GM21737 (cell line): ENCODE data around the gene EIF4G3.
"Not testable (repeated sequence)": the region's sequence is repeated elsewhere in the genome, so short reads cannot be mapped to it uniquely, and the experiment has no call there.

Experiments
- ATAC-seq: cut with Tn5 transposase; IDR thresholded peaks from one replicate; pipeline ENCODE4 v1.9.1; 2021; ENCODE audit warnings: mild to moderate bottlenecking, moderate library complexity; ENCODE audit not compliant: unreplicated experiment

Gene EIF4G3

DNA sequence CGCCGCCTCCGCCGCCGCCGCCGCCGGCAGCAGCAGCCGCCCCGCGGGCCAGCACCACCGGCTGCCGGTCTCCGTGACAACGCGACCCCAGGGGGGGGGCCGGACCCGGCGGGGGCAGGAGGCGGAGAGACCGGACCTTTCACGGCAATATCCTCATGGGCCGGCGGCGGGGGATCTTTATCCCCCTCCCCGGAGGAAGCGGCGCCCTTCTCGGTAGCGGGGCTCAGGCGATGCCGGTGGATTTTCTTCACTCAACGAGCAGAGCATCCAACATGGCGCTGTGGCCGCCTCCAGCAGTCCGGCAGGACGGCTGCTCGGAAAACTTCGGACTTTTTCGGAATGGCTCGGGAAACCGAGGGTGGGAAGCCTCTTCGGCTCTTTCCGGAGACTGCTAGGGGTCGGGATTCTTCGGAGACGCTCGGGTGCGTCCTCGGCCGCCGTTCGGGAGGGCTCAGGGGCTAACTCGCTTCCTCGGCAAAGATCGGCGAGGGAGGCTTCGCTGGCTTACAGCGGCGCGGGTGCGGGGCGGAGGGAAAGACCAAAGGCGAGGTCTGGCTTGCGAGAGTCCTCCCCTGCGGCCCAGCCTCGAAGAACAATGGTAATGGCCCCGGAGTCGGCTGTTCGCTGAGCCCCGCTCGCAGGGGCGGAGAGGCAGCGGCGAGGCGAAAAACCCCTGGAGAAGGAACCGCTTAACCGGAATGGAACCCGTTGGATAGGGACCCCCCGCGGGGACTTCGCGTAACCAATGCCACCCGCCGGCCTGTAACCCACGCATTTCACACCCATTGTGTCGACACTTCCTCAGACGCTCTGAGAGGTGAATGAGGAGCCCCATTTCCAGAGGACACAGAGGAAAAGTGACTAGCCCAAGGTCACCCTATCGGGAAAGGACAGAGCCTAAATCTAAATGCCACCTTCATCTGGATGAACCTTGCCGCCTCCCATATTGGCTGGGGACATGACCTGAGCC is at the start of gene EIF4G3:
EIF4G3 (minus strand) TSS at position 312 of the 970 bp plus-strand sequence. CDS start 174,155 bp downstream, outside the sequence.
- peak; percentile 89 for ATAC-seq

DNA sequence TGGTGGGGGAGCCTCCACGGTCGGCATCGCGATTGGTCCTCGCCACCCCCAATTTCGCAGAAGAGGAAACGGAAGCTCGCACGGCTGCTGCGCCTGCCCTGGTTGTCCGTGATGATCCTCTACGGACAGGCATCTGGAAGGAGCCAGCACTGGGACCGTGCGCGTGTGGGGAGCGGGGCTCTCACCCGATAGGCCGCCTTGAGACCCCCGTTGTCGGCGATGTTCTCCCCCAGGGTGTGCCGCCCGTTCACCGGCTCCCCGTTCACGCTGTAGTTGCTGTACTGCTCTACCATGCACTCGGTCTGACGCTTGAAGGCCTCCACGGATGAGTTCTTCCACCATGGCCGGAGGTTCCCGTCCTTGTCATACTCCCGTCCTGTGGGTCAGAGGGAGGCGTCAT is 48.4 kb upstream of the EIF4G3 start:
- no peak for ATAC-seq

DNA sequence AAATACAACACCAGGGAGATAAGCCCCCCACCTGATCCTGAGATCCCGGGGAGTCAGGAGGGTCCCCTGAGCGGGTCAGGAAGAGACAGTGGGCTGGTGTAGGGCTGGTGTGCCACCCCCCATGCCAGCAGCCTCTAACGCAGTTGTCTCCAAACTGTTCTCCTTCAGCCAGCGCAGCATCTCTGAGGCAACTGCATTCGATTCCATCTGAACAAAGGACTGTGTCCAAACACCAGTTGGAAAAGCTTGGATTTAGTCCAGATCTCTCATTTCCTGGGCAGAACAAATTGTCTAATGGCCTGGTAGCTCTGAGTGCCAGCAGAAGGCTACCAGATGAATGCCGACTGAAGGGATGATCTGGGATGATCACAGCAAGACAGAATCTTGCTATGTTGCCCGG is 44.1 kb upstream of the EIF4G3 start:
- ATAC-seq: no peak

DNA sequence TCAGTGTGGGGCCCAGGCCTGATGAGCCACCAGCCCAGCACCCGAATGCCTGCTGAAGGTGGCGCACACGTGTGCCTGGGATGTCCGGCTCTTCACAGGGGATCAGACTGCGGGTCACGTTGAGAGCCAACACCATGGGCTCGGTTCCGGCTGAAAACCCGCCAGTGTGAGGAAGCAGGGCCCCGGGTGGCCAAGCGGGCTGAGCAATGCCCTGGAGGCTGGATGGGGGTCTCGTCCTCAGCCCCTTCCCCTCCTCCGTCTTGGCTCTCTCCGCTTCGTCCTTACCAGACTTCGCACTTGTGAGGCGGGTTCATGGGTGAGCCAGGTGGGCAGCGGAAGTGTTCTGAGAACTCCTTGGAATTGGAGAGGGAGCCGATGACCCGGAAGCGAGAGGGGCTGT is 43.0 kb upstream of the EIF4G3 start:
- ATAC-seq: no peak

GRCh38 chr1:21217812-21218596 is 41.3 kb upstream of the EIF4G3 start:
- no peak for ATAC-seq

- ATAC-seq: no peak
These were observed 40.4 kb upstream of the EIF4G3 start for GRCh38 chr1:21216835-21217811.

DNA sequence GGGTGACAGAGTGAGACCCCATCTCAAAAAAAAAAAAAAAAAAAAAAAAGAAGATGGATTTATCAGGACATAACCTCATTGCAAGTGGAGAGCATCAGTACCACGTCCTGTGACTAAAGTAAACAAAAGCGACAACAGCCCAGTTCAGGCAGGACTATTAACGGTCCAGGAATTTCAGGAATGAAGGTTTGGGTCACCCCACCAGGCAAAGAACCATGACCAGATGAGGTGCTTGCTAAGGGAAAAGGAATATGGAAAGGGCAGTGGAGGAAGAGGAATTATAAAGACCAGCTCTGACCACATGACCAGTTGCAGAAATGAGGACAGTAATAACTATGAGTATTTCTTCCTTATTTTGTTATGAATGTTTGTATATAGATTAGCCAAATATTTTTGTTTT is 35.4 kb upstream of the EIF4G3 start:
- ATAC-seq: no peak

GRCh38 chr1:21208137-21208700 is 31.5 kb upstream of the EIF4G3 start:
- not testable (repeated sequence) for ATAC-seq

- ATAC-seq: no peak
These were observed 29.4 kb upstream of the EIF4G3 start for GRCh38 chr1:21206117-21206516.

GRCh38 chr1:21205416-21205815 is 28.7 kb upstream of the EIF4G3 start:
- no peak for ATAC-seq

- ATAC-seq: no peak
These were observed 25.0 kb upstream of the EIF4G3 start for GRCh38 chr1:21201650-21202049.

DNA sequence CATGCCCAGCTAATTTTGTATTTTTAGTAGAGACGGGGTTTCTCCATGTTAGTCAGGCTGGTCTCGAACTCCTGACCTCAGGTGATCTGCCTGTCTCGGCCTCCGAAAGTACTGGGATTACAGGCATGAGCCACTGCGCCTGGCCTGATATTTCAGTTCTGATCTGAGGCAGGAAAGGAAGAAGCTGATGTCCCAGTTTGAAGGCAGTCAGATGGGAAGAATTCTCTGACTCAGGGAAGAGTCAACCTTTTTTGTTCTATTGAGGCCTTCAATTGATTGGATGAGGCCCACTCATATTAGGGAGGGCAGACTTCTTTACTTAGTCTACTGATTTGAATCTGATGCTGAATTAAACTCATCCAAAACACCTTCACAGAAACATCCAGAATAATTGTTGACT is 24.5 kb upstream of the EIF4G3 start:
- not testable (repeated sequence) for ATAC-seq

DNA sequence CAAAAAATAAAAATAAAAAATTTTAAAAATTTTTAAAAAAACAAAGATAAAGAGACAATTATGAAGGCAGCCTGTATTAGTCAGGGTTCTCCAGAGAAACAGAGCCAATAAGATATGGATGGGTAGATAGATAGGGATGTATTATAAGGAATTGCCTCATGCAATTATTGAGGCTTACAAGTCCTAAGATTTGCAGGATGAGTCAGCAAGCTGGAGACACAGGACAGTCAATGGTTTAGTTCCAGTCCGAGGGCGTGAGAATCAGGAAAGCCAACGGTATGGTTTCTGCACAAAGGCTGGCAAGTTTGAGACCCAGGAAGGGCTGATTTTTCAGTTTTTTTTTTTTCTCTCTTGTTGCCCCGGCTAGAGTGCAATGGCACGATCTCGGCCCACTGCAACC is 24.1 kb upstream of the EIF4G3 start:
- ATAC-seq: no peak

GRCh38 chr1:21198929-21199328 is 22.2 kb upstream of the EIF4G3 start:
- ATAC-seq: no peak

DNA sequence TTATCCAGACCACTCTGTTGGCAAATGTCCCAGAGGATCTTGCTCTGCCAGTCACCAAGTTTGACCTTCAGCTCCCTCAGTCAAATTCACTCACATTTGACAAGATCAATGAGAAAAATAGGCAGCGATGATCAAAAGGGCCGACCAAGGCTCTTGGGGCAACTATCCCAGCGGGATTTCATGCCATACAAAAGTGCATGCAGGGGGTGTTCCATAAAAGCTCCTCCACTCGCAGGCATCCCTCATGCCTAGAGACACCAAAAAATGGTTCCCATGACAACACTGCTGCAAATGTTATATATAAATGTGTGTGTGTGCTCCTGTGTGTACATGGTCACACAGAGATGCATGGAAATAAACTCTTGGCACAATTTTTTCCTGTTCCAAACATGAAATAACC is 16.2 kb upstream of the EIF4G3 start:
- ATAC-seq: no peak

GRCh38 chr1:21192284-21192683 is 15.6 kb upstream of the EIF4G3 start:
- no peak for ATAC-seq

GRCh38 chr1:21190771-21191170 is 14.1 kb upstream of the EIF4G3 start:
- ATAC-seq: not testable (repeated sequence)

GRCh38 chr1:21189906-21190500 is 13.3 kb upstream of the EIF4G3 start:
- no peak for ATAC-seq

GRCh38 chr1:21189421-21189820 is 12.7 kb upstream of the EIF4G3 start:
- ATAC-seq: no peak

DNA sequence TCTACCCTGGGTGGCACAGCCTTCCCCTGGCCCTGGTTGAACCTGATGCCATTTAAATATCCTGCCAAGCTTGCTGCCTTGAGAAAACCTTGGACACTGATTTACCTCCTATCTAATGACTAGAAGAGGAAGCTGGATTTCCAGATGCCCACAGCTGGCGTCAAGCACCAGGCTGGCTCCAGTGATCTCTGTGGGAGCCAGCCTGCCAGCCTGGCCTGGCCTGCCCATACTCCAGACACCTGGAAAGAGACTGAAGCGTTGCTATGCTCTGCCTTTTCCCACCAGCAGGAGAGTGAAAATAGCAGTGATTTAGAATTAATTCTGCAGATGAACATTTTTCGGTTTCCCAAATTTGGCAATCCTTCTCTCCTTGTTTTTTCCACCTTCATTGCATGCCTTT is 11.5 kb upstream of the EIF4G3 start:
- ATAC-seq: no peak
